Measurements from ENCODE around the gene CARTPT.

DNA sequence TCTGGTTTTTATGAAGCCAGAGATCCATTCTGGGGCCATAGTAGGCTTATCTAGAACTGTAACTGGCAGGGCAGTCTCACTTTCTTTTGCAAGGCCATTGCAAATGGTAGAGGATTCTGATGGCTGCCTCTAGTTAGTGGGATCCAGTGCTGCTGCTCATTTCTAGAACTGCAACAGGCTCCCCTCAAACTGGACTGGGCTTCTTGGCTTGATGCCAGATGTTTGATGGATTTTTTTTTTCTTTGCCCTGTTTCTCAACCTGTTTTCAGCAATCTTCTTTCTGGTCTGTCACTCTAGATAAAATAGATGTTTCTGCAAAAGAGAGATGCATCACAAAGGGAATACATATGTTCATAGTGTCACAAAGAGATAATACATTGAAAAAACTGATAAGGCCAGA, 11.9 kb downstream of the CARTPT start:
- TF ChIP-seq, protein P1, sequence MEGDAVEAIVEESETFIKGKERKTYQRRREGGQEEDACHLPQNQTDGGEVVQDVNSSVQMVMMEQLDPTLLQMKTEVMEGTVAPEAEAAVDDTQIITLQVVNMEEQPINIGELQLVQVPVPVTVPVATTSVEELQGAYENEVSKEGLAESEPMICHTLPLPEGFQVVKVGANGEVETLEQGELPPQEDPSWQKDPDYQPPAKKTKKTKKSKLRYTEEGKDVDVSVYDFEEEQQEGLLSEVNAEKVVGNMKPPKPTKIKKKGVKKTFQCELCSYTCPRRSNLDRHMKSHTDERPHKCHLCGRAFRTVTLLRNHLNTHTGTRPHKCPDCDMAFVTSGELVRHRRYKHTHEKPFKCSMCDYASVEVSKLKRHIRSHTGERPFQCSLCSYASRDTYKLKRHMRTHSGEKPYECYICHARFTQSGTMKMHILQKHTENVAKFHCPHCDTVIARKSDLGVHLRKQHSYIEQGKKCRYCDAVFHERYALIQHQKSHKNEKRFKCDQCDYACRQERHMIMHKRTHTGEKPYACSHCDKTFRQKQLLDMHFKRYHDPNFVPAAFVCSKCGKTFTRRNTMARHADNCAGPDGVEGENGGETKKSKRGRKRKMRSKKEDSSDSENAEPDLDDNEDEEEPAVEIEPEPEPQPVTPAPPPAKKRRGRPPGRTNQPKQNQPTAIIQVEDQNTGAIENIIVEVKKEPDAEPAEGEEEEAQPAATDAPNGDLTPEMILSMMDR (conservative IDR thresholded peaks at IDR 0.05; ENCODE audit: low read length), result no peak
- no peak for TF ChIP-seq EZH2phosphoT487 (IDR thresholded peaks at IDR 0.05; ENCODE audit: borderline replicate concordance)

Measured in Loucy (cell line).